Measurements from ENCODE around the gene UGT2A1.

Gene UGT2A1

GRCh38 chr4:69600013-69600412, 53.0 kb downstream of the UGT2A1 start:
- no peak overlapping the region for H3K23ac ChIP-seq (ENCODE audit: low read length in 2 of 2)
- H3K4me1 ChIP-seq (ENCODE audit: control insufficient read depth, insufficient read depth, low read depth, low read length), result no peaks in the 10 kb centered on the region
- no peaks in the 10 kb centered on the region for H3K27me3 ChIP-seq (ENCODE audit: control insufficient read depth in 1 of 2, insufficient read depth in 1 of 2, low read length in 2 of 2)
- no peak overlapping the region for H2AFZ ChIP-seq (ENCODE audit: low read depth, low read length)
- no peaks in the 10 kb centered on the region for H3K79me1 ChIP-seq (replicated peaks; ENCODE audit: low read length, poor library complexity, severe bottlenecking)
- no peaks in the 10 kb centered on the region for H3K9me3 ChIP-seq (ENCODE audit: control insufficient read depth, low read length)
- H3K4me2 ChIP-seq (ENCODE audit: low read length, poor library complexity, severe bottlenecking), result no peak overlapping the region
- H4K91ac ChIP-seq (ENCODE audit: low read length), result peak overlapping the region; percentile 39
- no peak overlapping the region for H4K8ac ChIP-seq (ENCODE audit: low read length)
- H3K9ac ChIP-seq (ENCODE audit: low read length), result no peak overlapping the region
- H2BK12ac ChIP-seq (ENCODE audit: low read length in 2 of 2), result no peak overlapping the region
- H3K27ac ChIP-seq (ENCODE audit: low read length, poor library complexity, severe bottlenecking), result no peak overlapping the region
- no peaks in the 10 kb centered on the region for H3K36me3 ChIP-seq (ENCODE audit: control insufficient read depth in 1 of 2, insufficient read depth in 2 of 2, low read depth in 1 of 2, low read length in 2 of 2)
- H2BK15ac ChIP-seq (ENCODE audit: low read depth, poor library complexity, severe bottlenecking), result no peak overlapping the region
- 77% methylated on average over 2 of the region's 2 CpGs for WGBS
- no peak overlapping the region for H2BK120ac ChIP-seq (ENCODE audit: low read depth, low read length)
- no peak overlapping the region for H2AK5ac ChIP-seq (ENCODE audit: low read length, severe bottlenecking)
- H3K14ac ChIP-seq (ENCODE audit: low read length in 2 of 2), result no peak overlapping the region
- no peak overlapping the region for H3K18ac ChIP-seq (ENCODE audit: low read depth in 1 of 2, low read length in 2 of 2)
- DNase-seq, result no peak
- H2BK5ac ChIP-seq (ENCODE audit: low read depth, low read length, poor library complexity, severe bottlenecking), result no peak overlapping the region
- no peak overlapping the region for H3K4me3 ChIP-seq (ENCODE audit: insufficient read depth in 1 of 2, low read depth in 1 of 2, low read length in 2 of 2)
- no peak overlapping the region for H3K4ac ChIP-seq (ENCODE audit: low read depth in 1 of 2, low read length in 2 of 2)

- no peak overlapping the region for H2BK15ac ChIP-seq (ENCODE audit: low read depth, poor library complexity, severe bottlenecking)
- H3K27ac ChIP-seq (ENCODE audit: low read length, poor library complexity, severe bottlenecking), result no peak overlapping the region
- H4K91ac ChIP-seq (ENCODE audit: low read length), result no peak overlapping the region
- no peaks in the 10 kb centered on the region for H3K79me1 ChIP-seq (replicated peaks; ENCODE audit: low read length, poor library complexity, severe bottlenecking)
- H2AK5ac ChIP-seq (ENCODE audit: low read length, severe bottlenecking), result no peak overlapping the region
- H3K9me3 ChIP-seq (ENCODE audit: control insufficient read depth, low read length), result no peaks in the 10 kb centered on the region
- H3K4me3 ChIP-seq (ENCODE audit: insufficient read depth in 1 of 2, low read depth in 1 of 2, low read length in 2 of 2), result no peak overlapping the region
- no peak overlapping the region for H2AFZ ChIP-seq (ENCODE audit: low read depth, low read length)
- no peaks in the 10 kb centered on the region for H3K36me3 ChIP-seq (ENCODE audit: control insufficient read depth in 1 of 2, insufficient read depth in 2 of 2, low read depth in 1 of 2, low read length in 2 of 2)
- no peak overlapping the region for H3K4me2 ChIP-seq (ENCODE audit: low read length, poor library complexity, severe bottlenecking)
- H2BK12ac ChIP-seq (ENCODE audit: low read length in 2 of 2), result no peak overlapping the region
- DNase-seq, result no peak
- H3K27me3 ChIP-seq (ENCODE audit: control insufficient read depth in 1 of 2, insufficient read depth in 1 of 2, low read length in 2 of 2), result no peaks in the 10 kb centered on the region
- 71% methylated on average over 4 of the region's 4 CpGs for WGBS
- no peak overlapping the region for H3K14ac ChIP-seq (ENCODE audit: low read length in 2 of 2)
- no peak overlapping the region for H3K9ac ChIP-seq (ENCODE audit: low read length)
- no peak overlapping the region for H3K18ac ChIP-seq (ENCODE audit: low read depth in 1 of 2, low read length in 2 of 2)
- no peak overlapping the region for H2BK5ac ChIP-seq (ENCODE audit: low read depth, low read length, poor library complexity, severe bottlenecking)
- no peak overlapping the region for H2BK120ac ChIP-seq (ENCODE audit: low read depth, low read length)
- no peak overlapping the region for H3K23ac ChIP-seq (ENCODE audit: low read length in 2 of 2)
- no peak overlapping the region for H4K8ac ChIP-seq (ENCODE audit: low read length)
- no peaks in the 10 kb centered on the region for H3K4me1 ChIP-seq (ENCODE audit: control insufficient read depth, insufficient read depth, low read depth, low read length)
- no peak overlapping the region for H3K4ac ChIP-seq (ENCODE audit: low read depth in 1 of 2, low read length in 2 of 2)
Observed at GRCh38 chr4:69594382-69594781, 58.7 kb downstream of the UGT2A1 start.

DNA sequence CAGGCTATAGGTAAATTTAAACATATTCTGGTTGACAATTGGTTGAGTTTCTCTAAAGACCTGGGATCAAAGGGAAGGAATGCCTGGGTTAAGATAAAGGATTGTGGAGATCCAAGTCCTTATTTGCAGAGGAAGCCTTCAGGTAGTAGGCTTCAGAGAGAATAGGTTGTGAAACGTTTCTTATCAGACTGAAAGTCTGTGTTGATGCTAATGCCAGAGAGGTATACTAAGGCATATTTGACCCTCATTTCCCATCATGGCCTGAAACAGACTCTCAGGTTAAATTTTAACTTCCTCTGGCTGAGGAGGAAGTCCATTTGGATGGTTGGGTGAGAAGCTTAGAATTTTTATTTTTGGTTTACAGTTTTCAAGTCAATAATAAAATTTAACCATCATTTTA, 61.7 kb downstream of the UGT2A1 start:
- no peak overlapping the region for H2BK120ac ChIP-seq (ENCODE audit: low read depth, low read length)
- H3K4me3 ChIP-seq (ENCODE audit: insufficient read depth in 1 of 2, low read depth in 1 of 2, low read length in 2 of 2), result no peak overlapping the region
- no peaks in the 10 kb centered on the region for H3K36me3 ChIP-seq (ENCODE audit: control insufficient read depth in 1 of 2, insufficient read depth in 2 of 2, low read depth in 1 of 2, low read length in 2 of 2)
- no peak overlapping the region for H2AK5ac ChIP-seq (ENCODE audit: low read length, severe bottlenecking)
- H3K14ac ChIP-seq (ENCODE audit: low read length in 2 of 2), result no peak overlapping the region
- no peaks in the 10 kb centered on the region for H3K4me1 ChIP-seq (ENCODE audit: control insufficient read depth, insufficient read depth, low read depth, low read length)
- no peak for DNase-seq
- no peaks in the 10 kb centered on the region for H3K27me3 ChIP-seq (ENCODE audit: control insufficient read depth in 1 of 2, insufficient read depth in 1 of 2, low read length in 2 of 2)
- 50% methylated on average over 1 of the region's 1 CpG for WGBS
- no peak overlapping the region for H3K4ac ChIP-seq (ENCODE audit: low read depth in 1 of 2, low read length in 2 of 2)
- H3K79me1 ChIP-seq (replicated peaks; ENCODE audit: low read length, poor library complexity, severe bottlenecking), result no peaks in the 10 kb centered on the region
- no peaks in the 10 kb centered on the region for H3K9me3 ChIP-seq (ENCODE audit: control insufficient read depth, low read length)
- H2AFZ ChIP-seq (ENCODE audit: low read depth, low read length), result no peak overlapping the region
- H3K27ac ChIP-seq (ENCODE audit: low read length, poor library complexity, severe bottlenecking), result no peak overlapping the region
- H3K9ac ChIP-seq (ENCODE audit: low read length), result no peak overlapping the region
- H3K18ac ChIP-seq (ENCODE audit: low read depth in 1 of 2, low read length in 2 of 2), result no peak overlapping the region
- H3K23ac ChIP-seq (ENCODE audit: low read length in 2 of 2), result no peak overlapping the region
- no peak overlapping the region for H2BK5ac ChIP-seq (ENCODE audit: low read depth, low read length, poor library complexity, severe bottlenecking)
- no peak overlapping the region for H2BK12ac ChIP-seq (ENCODE audit: low read length in 2 of 2)
- H4K91ac ChIP-seq (ENCODE audit: low read length), result no peak overlapping the region
- no peak overlapping the region for H4K8ac ChIP-seq (ENCODE audit: low read length)
- H2BK15ac ChIP-seq (ENCODE audit: low read depth, poor library complexity, severe bottlenecking), result no peak overlapping the region
- H3K4me2 ChIP-seq (ENCODE audit: low read length, poor library complexity, severe bottlenecking), result no peak overlapping the region

GRCh38 chr4:69589884-69590283, 63.2 kb downstream of the UGT2A1 start:
- Histone ChIP-seq H3K27me3 (ENCODE audit: control insufficient read depth in 1 of 2, insufficient read depth in 1 of 2, low read length in 2 of 2) (no peaks in the 10 kb centered on the region), H4K8ac (ENCODE audit: low read length) (no peak overlapping the region), H3K14ac (ENCODE audit: low read length in 2 of 2) (no peak overlapping the region), H2AFZ (ENCODE audit: low read depth, low read length) (no peak overlapping the region), H3K4ac (ENCODE audit: low read depth in 1 of 2, low read length in 2 of 2) (no peak overlapping the region), H4K91ac (ENCODE audit: low read length) (no peak overlapping the region), H3K27ac (ENCODE audit: low read length, poor library complexity, severe bottlenecking) (no peak overlapping the region), H3K4me2 (ENCODE audit: low read length, poor library complexity, severe bottlenecking) (no peak overlapping the region), H3K9me3 (ENCODE audit: control insufficient read depth, low read length) (no peaks in the 10 kb centered on the region), H3K23ac (ENCODE audit: low read length in 2 of 2) (no peak overlapping the region), H3K79me1 (replicated peaks; ENCODE audit: low read length, poor library complexity, severe bottlenecking) (no peaks in the 10 kb centered on the region), H2BK12ac (ENCODE audit: low read length in 2 of 2) (no peak overlapping the region), H2BK15ac (ENCODE audit: low read depth, poor library complexity, severe bottlenecking) (no peak overlapping the region), H2AK5ac (ENCODE audit: low read length, severe bottlenecking) (no peak overlapping the region), H3K9ac (ENCODE audit: low read length) (no peak overlapping the region), H2BK5ac (ENCODE audit: low read depth, low read length, poor library complexity, severe bottlenecking) (no peak overlapping the region), H3K36me3 (ENCODE audit: control insufficient read depth in 1 of 2, insufficient read depth in 2 of 2, low read depth in 1 of 2, low read length in 2 of 2) (no peaks in the 10 kb centered on the region), H3K4me3 (ENCODE audit: insufficient read depth in 1 of 2, low read depth in 1 of 2, low read length in 2 of 2) (no peak overlapping the region), H2BK120ac (ENCODE audit: low read depth, low read length) (no peak overlapping the region), H3K18ac (ENCODE audit: low read depth in 1 of 2, low read length in 2 of 2) (no peak overlapping the region), H3K4me1 (ENCODE audit: control insufficient read depth, insufficient read depth, low read depth, low read length) (no peaks in the 10 kb centered on the region)
- DNase-seq, result no peak
- no CpG with 5 or more reads among the region's 1 CpG for WGBS
